Kidney (tissue), 14 donors: ENCODE measurements around the gene WNT3A. TPM values are rescaled to one million over a fixed set of nuclear protein-coding genes. Genes with fewer than 3 reads are reported as not detected.

Source experiments
- DNase-seq, 5 donors: peaks; one replicate each; pipeline ENCODE4 v3.0.0-alpha.2; 2013 to 2020
- FAIRE-seq: peaks from 2 replicates; lab custom pipeline; 2012; peaks lifted over from hg19 to GRCh38; lab: Jason Lieb, UNC
- H3K27ac ChIP-seq, 2 donors: one replicate each; pipeline ENCODE4 v1.7.0; 2013; ENCODE audit warnings: low read depth in 2 of 2, low read length in 2 of 2, inconsistent platforms in 1 of 2
- H3K27me3 ChIP-seq: one replicate; pipeline ENCODE4 v1.7.1; 2013; ENCODE audit warnings: low read length, inconsistent platforms; ENCODE audit not compliant: control insufficient read depth, insufficient read depth
- H3K36me3 ChIP-seq, 3 donors: one replicate each; pipeline versions ENCODE4 v1.7.0 to v1.7.1; 2013; ENCODE audit warnings: low read length in 3 of 3, control low read depth in 1 of 3, inconsistent platforms in 1 of 3; ENCODE audit not compliant: insufficient read depth in 3 of 3, control insufficient read depth in 2 of 3
- H3K4me1 ChIP-seq, 3 donors: one replicate each; pipeline versions ENCODE4 v1.7.0 to v1.7.1; 2013; ENCODE audit warnings: low read length in 3 of 3, inconsistent platforms in 1 of 3, low read depth in 1 of 3; ENCODE audit not compliant: control insufficient read depth in 2 of 3, insufficient read depth in 2 of 3
- H3K4me3 ChIP-seq, 3 donors: one replicate each; pipeline versions ENCODE4 v1.7.0 to v1.8.1; 2013; ENCODE audit warnings: low read length in 3 of 3, control low read depth in 1 of 3, inconsistent platforms in 1 of 3
- H3K9ac ChIP-seq, 3 donors: one replicate each; pipeline versions ENCODE4 v1.7.0 to v1.7.1; 2013; ENCODE audit warnings: low read length in 3 of 3, control low read depth in 1 of 3, inconsistent platforms in 1 of 3
- H3K9me3 ChIP-seq, 3 donors: one replicate each; pipeline versions ENCODE4 v1.7.0 to v1.7.1; 2013; ENCODE audit warnings: low read length in 3 of 3, control low read depth in 1 of 3, inconsistent platforms in 1 of 3; ENCODE audit not compliant: control insufficient read depth in 2 of 3, insufficient read depth in 1 of 3
- CTCF ChIP-seq: IDR thresholded peaks from 3 replicates; pipeline ENCODE4 v1.5.1; 2012; ENCODE audit warnings: mild to moderate bottlenecking, moderate library complexity, borderline replicate concordance; ENCODE audit not compliant: insufficient read depth; ENCODE audit errors: extremely low read depth
- intact Hi-C: fragments of 100-400 bp; cut with DNase I; formaldehyde crosslinking; loops from one replicate; pipeline ENCODE4 v1.11.1; 2022
- polyA plus RNA-seq: library from polyadenylated mRNA; stranded (reverse); fragments of 350-450 nt; fragmentation: Illumina TruSeq; extraction: RNeasy Lipid Tissue Mini Kit (QIAGEN cat#74804); gene quantifications from one replicate; pipeline ENCODE4 v1.2.3, GENCODE V29; 2014; ENCODE audit warnings: low read depth, low replicate concordance; ENCODE audit not compliant: insufficient read depth
- total RNA-seq: library from RNA; stranded (reverse); fragmentation: NEBNext Ultra II Directional; extraction: Animal tissue kit (Norgen Biotek cat#: 25700); gene quantifications from one replicate; pipeline ENCODE4 v1.2.1, GENCODE V29; 2021
- donor health status: control.
- donor health status: control.
- donor health status: control.
- donor health status: control.
- donor health status: control.
- donor health status: DM: yes; HTN: yes; CAD: no.
- donor health status: Normal renal cell carcinoma (clear cell type).

WNT3A gene
- total and polyA plus RNA-seq, 2 donors from 2014 or later = not detected

GRCh38 chr1:227999056-227999930 lies 7.5 kb upstream of the WNT3A start:
- peak; percentile 62 for TF ChIP-seq CTCF
- DNase-seq (peak in 4 of 5 donors; percentile 80 to 87 (median 84)), FAIRE-seq (no peak)
- no peaks in the 10 kb centered on the region for H3K36me3 ChIP-seq
- peaks cover 2% of the 10 kb centered on the region for H3K27me3 ChIP-seq
- no peak overlapping the region for H3K4me3 ChIP-seq
- no peak overlapping the region for H3K9ac ChIP-seq
- intact Hi-C loops = no loop called here
- H3K9me3 ChIP-seq = peaks cover 0 to 11% (median 0%) of the 10 kb centered on the region in 3 donors
- no peak overlapping the region for H3K27ac ChIP-seq
- no peaks in the 10 kb centered on the region for H3K4me1 ChIP-seq

- Histone ChIP-seq H3K27me3 (peaks cover 11% of the 10 kb centered on the region), H3K9me3 (peaks cover 0 to 11% (median 0%) of the 10 kb centered on the region in 3 donors), H3K27ac (no peak overlapping the region), H3K36me3 (no peaks in the 10 kb centered on the region), H3K4me3 (no peak overlapping the region), H3K4me1 (no peaks in the 10 kb centered on the region), H3K9ac (no peak overlapping the region)
- intact Hi-C loops = no loop called here
- peak in 1 of 5 donors; percentile 6 for DNase-seq
- TF ChIP-seq CTCF = no peak
- FAIRE-seq = no peak
These were observed 6.4 kb upstream of the WNT3A start for GRCh38 chr1:228000416-228000815.

- Histone ChIP-seq H3K9ac (no peak overlapping the region), H3K27ac (no peak overlapping the region), H3K4me3 (no peak overlapping the region), H3K4me1 (no peaks in the 10 kb centered on the region), H3K27me3 (peaks cover 17% of the 10 kb centered on the region), H3K36me3 (no peaks in the 10 kb centered on the region), H3K9me3 (peaks cover 0 to 10% (median 0%) of the 10 kb centered on the region in 3 donors)
- FAIRE-seq = no peak
- DNase-seq = peak in 1 of 5 donors; percentile 7
- intact Hi-C loops = no loop called here
- no peak for TF ChIP-seq CTCF
These were observed 5.8 kb upstream of the WNT3A start for GRCh38 chr1:228000836-228001563.
